Aorta (tissue), 5 donors: ENCODE measurements around the gene FXYD1. TPM values are rescaled to one million over a fixed set of nuclear protein-coding genes. Genes with fewer than 3 reads are reported as not detected.

Source experiments
- ATAC-seq: fragments of 200-7000 bp; cut with Tn5 transposase; one replicate; pipeline ENCODE4 v1.9.1; 2022; ENCODE audit warnings: moderate library complexity; ENCODE audit not compliant: low FRiP score
- DNase-seq, 2 donors: peaks; one replicate each; pipeline ENCODE4 v3.0.0-alpha.2; 2020
- H3K27ac ChIP-seq, 2 donors: one replicate each; pipeline ENCODE4 v1.5.1; 2013; ENCODE audit warnings: low read length in 2 of 2, mild to moderate bottlenecking in 2 of 2, moderate library complexity in 2 of 2, control low read depth in 1 of 2, inconsistent platforms in 1 of 2, low read depth in 1 of 2
- H3K27me3 ChIP-seq, 2 donors: one replicate each; pipeline ENCODE4 v1.6.1; 2013; ENCODE audit warnings: control low read depth in 1 of 2, low read length in 1 of 2, mild to moderate bottlenecking in 1 of 2, moderate library complexity in 1 of 2; ENCODE audit not compliant: insufficient read depth in 2 of 2, control insufficient read depth in 1 of 2
- H3K36me3 ChIP-seq, 2 donors: one replicate each; pipeline ENCODE4 v1.6.1; 2013; ENCODE audit warnings: control low read depth in 1 of 2, low read length in 1 of 2, mild to moderate bottlenecking in 1 of 2; ENCODE audit not compliant: insufficient read depth in 2 of 2, control insufficient read depth in 1 of 2
- H3K4me1 ChIP-seq, 2 donors: one replicate each; pipeline ENCODE4 v1.6.1; 2013; ENCODE audit warnings: low read length in 2 of 2, control low read depth in 1 of 2, mild to moderate bottlenecking in 1 of 2, moderate library complexity in 1 of 2; ENCODE audit not compliant: insufficient read depth in 2 of 2, control insufficient read depth in 1 of 2
- H3K4me3 ChIP-seq, 2 donors: one replicate each; pipeline ENCODE4 v1.5.1; 2013; ENCODE audit warnings: low read length in 2 of 2, control low read depth in 1 of 2, mild to moderate bottlenecking in 1 of 2
- H3K9me3 ChIP-seq: one replicate; pipeline ENCODE4 v1.6.1; 2013; ENCODE audit warnings: mild to moderate bottlenecking, low read length; ENCODE audit not compliant: control insufficient read depth
- WGBS, 2 donors: extraction: QIAGEN DNeasy Blood & Tissue Kit; methylation state at CpG; one replicate each; pipeline ENCODE4 v1.1.7; 2013; 5-methylcytosine and 5-hydroxymethylcytosine counted together
- intact Hi-C, 2 donors: fragments of 100-400 bp; cut with DNase I; formaldehyde crosslinking; loops; one replicate each; pipeline versions ENCODE4 v1.14.2 to v1.15.0; 2022
- long read RNA-seq, 2 donors: library from polyadenylated mRNA; unstranded; transcript quantifications; one replicate each; pipeline ENCODE4 v2.0.0, GENCODE V29; 2020 to 2021
- polyA plus RNA-seq, 2 donors: library from polyadenylated mRNA; stranded (reverse); fragments of 200-250 nt; gene quantifications; one replicate each; pipeline ENCODE4 v1.2.3, GENCODE V29; 2013
- total RNA-seq, 2 donors: library from RNA; stranded (reverse); fragmentation: NEBNext Ultra II Directional; extraction: Animal tissue kit (Norgen Biotek cat#: 25700); gene quantifications; one replicate each; pipeline ENCODE4 v1.2.1, GENCODE V29; 2021
- donor health status: healthy with polysubstance abuse.
- donor health status: Bipolar disorder and iron deficiency.
- donor health status: DM: no; HTN: no; CAD: no.
- donor health status: DM: no; HTN: no; CAD: no.
- donor health status: DM: yes; HTN: yes; CAD: no.

The FXYD1 gene
- 100 to 1,000 TPM; 179 to 202 TPM for total RNA-seq
- 100 to 1,000 TPM; 150 to 288 TPM for polyA plus RNA-seq
- long read RNA-seq, donor 1, partial matches to known transcripts = 3 of 6 reads
- long read RNA-seq, donor 1, other reads (novel, unspliced or antisense) = 0 of 6 reads
- long read RNA-seq, donor 2, transcript FXYD1-201 (8 exons, 592 nt) = major isoform, 18 of 26 reads
- long read RNA-seq, donor 2, partial matches to known transcripts = 3 of 26 reads
- long read RNA-seq, donor 2, other reads (novel, unspliced or antisense) = 1 of 26 reads

DNA sequence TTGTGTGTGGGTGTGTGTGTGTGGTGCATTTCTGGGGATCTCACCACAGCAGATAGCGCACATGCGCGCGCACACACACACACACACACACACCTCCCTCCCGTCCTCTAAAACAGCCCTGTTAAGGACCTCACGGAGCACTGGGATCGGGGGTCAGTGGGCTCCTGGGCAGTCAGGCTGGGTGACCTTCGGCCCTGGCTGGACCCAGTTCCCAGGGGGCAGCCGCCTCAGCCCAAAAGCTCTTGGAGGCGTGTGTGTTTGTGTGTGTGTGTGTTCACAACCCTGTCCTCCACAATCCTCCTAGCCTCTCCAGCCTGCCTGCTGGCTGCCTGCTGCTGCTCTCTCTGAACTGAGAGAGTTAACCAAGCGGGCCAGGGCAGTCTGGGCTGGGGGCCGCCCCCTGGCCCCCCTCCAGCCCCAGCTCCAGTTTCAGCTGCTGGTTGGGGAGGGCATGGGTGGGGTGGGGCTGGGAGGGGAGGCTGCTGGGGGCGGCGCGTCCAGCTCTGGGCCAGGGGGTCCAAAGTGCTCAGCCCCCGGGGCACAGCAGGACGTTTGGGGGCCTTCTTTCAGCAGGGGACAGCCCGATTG, at the start of gene FXYD1:
Gene FXYD1, plus strand, starts transcription at position 520 of the 588 bp plus-strand sequence. CDS start 1,256 bp downstream, outside the sequence.
- Histone ChIP-seq H3K27ac (peak within 1 kb of the TSS; percentile 29 to 54), H3K9me3 (no peaks in the 10 kb centered on the region), H3K27me3 (no peaks in the 10 kb centered on the region), H3K36me3 (no peaks in the 10 kb centered on the region), H3K4me3 (peak within 1 kb of the TSS; percentile 28 to 31), H3K4me1 (peaks cover 0 to 4% of the 10 kb centered on the region in 2 donors)
- intact Hi-C loops = loop anchor here in 1 of 2 donors (5.0 kb wide), 1 partner anchor 71 kb away; no protein-coding TSS in a partner anchor
- WGBS, 2 donors = 21% methylated on average over 16 to 18 of the region's 18 CpGs
- DNase-seq (peak in 1 of 2 donors; percentile 79), ATAC-seq (peak; percentile 62)

DNA sequence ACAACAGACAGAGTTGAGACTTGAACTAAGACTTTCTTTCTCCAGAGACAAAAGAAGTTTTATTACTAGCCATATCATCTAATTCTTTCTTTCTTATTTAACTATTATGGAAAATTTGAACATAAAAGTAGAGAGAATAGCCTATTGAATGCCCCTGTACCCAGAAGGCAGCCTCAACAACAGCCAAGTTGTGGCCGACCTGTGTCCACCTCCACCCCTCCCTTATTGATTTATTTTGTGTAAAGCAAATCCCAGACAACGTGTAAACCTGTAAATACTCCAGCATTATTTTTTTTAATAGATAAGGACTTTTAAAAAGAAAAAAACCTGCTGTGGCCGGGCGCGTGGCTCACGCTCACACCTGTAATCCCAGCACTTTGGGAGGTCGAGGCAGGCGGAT, 49.1 kb upstream of the FXYD1 start:
- Histone ChIP-seq H3K36me3 (no peaks in the 10 kb centered on the region), H3K4me3 (no peak overlapping the region), H3K9me3 (no peaks in the 10 kb centered on the region), H3K27ac (no peak overlapping the region), H3K4me1 (no peaks in the 10 kb centered on the region), H3K27me3 (no peaks in the 10 kb centered on the region)
- ATAC-seq (no peak), DNase-seq (no peak)
- 81 to 84% methylated on average over 8 of the region's 8 CpGs for WGBS, 2 donors
- intact Hi-C loops = no loop called here

DNA sequence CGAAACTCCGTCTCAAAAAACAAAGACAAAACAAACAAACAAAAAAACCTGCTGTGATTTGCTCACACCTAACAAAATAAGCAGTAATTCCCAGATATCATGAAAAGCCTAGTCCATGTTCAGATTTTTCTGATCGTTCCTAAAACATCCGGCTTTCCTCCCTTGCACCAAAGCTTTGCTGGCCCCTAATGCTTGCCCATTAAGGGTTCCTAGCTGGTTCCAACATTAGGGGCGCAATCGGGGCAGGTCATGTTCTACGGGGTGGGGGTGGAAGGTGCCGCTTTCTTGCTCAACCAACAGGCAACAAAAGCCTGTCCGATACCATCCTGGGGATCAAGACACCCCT, 48.5 kb upstream of the FXYD1 start:
- Histone ChIP-seq H3K9me3 (no peaks in the 10 kb centered on the region), H3K4me1 (no peaks in the 10 kb centered on the region), H3K4me3 (no peak overlapping the region), H3K27me3 (no peaks in the 10 kb centered on the region), H3K27ac (no peak overlapping the region), H3K36me3 (no peaks in the 10 kb centered on the region)
- ATAC-seq = no peak
- WGBS, 2 donors = 21 to 29% methylated on average over 9 of the region's 9 CpGs
- DNase-seq = no peak
- intact Hi-C loops = loop anchor here (5.0 kb wide), 1 partner anchor 118 kb away; no protein-coding TSS in a partner anchor

DNA sequence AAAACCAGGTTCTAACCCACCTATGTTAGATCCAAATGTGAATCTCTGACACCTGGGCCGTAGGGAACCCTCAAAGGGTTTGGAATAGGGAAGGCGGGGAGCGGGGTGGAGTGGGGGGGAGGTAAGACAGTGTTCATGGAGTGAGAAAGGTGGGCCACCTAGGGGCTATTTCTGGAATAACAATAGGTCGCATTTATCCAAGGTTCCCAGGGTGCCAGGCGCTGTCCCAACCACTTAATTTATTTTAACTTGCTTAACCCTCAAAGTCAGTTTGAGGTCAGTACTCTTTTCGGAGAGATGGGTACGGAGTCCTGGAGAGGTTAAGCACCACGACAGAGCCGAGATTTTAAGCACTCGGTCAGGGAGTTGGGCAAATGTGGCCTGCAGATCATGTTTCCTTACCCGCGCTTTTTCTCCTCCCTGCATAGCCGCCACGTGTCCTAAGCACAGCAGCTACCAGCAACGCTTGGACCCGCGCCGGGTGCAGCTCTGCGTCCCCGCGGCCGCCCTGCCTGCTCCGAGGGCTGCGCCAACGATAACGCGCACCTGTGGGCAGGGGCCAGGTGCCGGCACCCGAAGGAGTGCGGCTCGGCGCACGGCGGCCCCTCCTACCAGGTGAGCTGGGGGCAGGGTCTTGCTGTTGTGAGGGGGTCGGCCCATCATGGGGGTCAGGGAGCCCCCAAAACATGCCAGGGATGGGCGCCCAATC, 48.0 kb upstream of the FXYD1 start:
- Histone ChIP-seq H3K27me3 (no peaks in the 10 kb centered on the region), H3K4me3 (no peak overlapping the region), H3K36me3 (no peaks in the 10 kb centered on the region), H3K27ac (no peak overlapping the region), H3K4me1 (no peaks in the 10 kb centered on the region), H3K9me3 (no peaks in the 10 kb centered on the region)
- peak; percentile 65 for ATAC-seq
- intact Hi-C loops = loop anchor here (5.0 kb wide), 1 partner anchor 118 kb away; no protein-coding TSS in a partner anchor
- WGBS, 2 donors = 2 to 5% methylated on average over 36 of the region's 36 CpGs
- DNase-seq = no peak

DNA sequence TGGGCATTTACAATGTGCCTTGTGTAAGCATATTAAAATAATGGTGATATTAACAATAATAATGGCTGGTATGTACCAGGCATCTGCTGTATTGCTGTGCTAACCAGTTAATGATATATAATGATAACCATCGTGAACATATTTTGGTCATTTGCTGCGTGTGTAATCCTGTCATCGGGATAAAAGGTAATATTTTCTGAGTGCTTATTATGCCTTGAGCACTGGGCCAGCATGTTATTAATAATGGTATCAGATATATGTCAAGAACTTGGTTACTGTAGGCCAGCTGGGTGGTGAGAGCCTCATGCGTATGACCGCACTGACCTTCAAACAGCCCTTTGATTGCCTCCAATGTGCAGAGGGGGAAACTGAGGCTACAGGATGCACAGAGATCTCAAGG, 45.2 kb upstream of the FXYD1 start:
- ATAC-seq = no peak
- intact Hi-C loops = loop anchor here (5.0 kb wide), 1 partner anchor 121 kb away; no protein-coding TSS in a partner anchor
- H3K4me1 ChIP-seq = no peaks in the 10 kb centered on the region

DNA sequence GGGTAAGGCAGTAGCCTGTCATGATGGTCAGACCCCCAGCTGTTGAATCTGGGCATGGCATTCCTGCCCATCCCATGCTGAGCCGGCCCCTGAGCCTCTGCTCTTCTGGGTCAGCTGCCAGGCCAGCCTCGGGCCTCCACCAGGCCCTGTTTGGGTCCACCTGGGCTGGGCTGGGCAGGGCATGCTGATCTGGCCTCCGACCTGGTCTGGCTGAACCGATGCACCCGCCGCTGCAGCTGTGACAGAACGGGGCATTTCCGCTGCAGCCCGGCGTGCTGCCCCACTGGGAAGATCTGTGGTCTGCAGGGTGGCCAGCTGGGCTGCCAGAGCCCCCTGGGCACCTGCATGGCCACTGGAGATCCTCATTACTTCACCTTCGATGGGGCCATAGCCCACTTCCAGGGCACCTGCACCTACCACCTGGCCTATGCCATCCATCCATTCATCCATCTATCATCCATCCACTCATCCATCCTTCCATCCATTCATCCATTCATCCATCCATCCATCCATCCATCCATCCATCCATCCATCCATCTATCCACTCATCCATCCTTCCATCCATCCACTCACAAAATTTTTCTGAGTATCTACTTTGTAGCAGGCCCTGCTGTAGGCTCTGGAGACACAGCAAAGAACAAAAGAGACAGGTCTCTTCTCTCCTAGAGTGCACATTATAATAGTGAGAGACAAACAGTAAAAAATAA, 44.5 kb upstream of the FXYD1 start:
- WGBS, 2 donors = 86 to 87% methylated on average over 11 of the region's 11 CpGs
- DNase-seq (no peak), ATAC-seq (no peak)
- no peaks in the 10 kb centered on the region for H3K27me3 ChIP-seq
- H3K27ac ChIP-seq = no peak overlapping the region
- intact Hi-C loops = loop anchor here (5.0 kb wide), 1 partner anchor 122 kb away; no protein-coding TSS in a partner anchor
- no peak overlapping the region for H3K4me3 ChIP-seq
- no peaks in the 10 kb centered on the region for H3K4me1 ChIP-seq
- no peaks in the 10 kb centered on the region for H3K36me3 ChIP-seq
- no peaks in the 10 kb centered on the region for H3K9me3 ChIP-seq

More for the DNA sequence above, 45.2 kb upstream of the FXYD1 start:
- Histone ChIP-seq H3K36me3 (no peaks in the 10 kb centered on the region), H3K27me3 (no peaks in the 10 kb centered on the region), H3K4me3 (no peak overlapping the region), H3K9me3 (no peaks in the 10 kb centered on the region), H3K27ac (no peak overlapping the region)
- 92% methylated on average over 5 of the region's 5 CpGs for WGBS, 2 donors
- DNase-seq = no peak

DNA sequence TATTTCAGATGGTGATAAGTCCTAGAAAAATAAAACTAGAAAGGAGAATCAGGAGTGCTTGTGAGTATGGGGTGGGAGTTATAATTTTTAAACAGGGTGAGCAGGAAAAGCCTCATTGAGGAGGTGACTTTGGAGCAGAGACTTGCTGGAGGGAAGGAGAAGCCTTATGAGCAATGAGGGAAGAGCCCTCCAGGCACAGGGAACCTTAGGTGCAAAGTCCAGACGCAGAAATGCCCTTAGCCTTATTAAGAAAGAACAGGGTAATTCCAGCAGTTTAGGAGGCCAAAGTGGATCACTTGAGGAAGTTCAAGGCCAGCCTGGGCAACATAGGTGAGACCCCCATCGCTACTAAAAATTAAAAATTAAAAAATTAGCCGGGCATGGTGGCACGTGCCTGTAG, 44.0 kb upstream of the FXYD1 start:
- 87 to 91% methylated on average over 4 of the region's 4 CpGs for WGBS, 2 donors
- Histone ChIP-seq H3K4me1 (no peaks in the 10 kb centered on the region), H3K27ac (no peak overlapping the region), H3K36me3 (no peaks in the 10 kb centered on the region), H3K4me3 (no peak overlapping the region), H3K27me3 (no peaks in the 10 kb centered on the region), H3K9me3 (no peaks in the 10 kb centered on the region)
- DNase-seq (no peak), ATAC-seq (no peak)
- intact Hi-C loops = loop anchor here (5.0 kb wide), 1 partner anchor 122 kb away; no protein-coding TSS in a partner anchor

DNA sequence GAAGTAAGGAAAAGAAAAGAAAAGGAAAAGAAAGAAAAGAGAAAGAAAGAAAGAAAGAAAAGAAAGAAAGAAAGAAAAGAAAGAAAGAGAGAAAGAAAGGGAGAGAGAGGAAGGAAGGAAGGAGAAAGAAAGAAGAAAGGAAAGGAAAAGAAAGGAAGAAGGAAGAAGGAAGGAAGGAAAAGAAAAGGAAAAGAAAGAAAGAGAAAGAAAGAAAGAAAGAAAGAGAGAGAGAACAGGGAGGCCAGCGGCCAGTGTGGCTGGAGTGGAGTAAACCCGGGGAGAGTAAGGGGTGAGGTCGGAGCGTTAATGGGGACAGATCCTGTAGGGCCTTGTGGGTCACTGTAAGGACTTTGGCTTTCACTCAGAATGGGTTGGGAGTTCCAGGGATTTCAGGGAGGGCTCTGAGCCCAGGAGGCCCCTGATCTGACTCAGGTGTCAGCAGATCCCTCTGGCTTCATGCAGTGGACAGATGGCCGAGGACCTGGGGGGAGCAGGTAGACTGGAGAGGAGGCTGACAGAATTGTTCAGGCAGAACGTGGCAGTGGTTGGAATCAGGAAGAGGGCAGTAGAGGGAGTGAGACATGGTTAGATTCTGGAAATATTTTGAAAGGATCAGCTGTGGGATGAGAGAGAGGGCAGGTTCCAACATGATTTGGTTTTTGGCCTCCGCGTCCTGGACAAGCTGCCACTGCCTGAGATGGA, 42.8 kb upstream of the FXYD1 start:
- H3K4me1 ChIP-seq = no peaks in the 10 kb centered on the region
- no peak overlapping the region for H3K27ac ChIP-seq
- intact Hi-C loops = no loop called here
- H3K27me3 ChIP-seq = no peaks in the 10 kb centered on the region
- ATAC-seq = no peak
- no peaks in the 10 kb centered on the region for H3K36me3 ChIP-seq
- DNase-seq = no peak
- WGBS, 2 donors = 67 to 70% methylated on average over 8 of the region's 8 CpGs
- H3K4me3 ChIP-seq = no peak overlapping the region
- no peaks in the 10 kb centered on the region for H3K9me3 ChIP-seq
